Central memory CD8-positive, alpha-beta T cell (primary cell): ENCODE results near the gene SVEP1.
"Not testable (repeated sequence)": the region's sequence is repeated elsewhere in the genome, so short reads cannot be mapped to it uniquely, and the experiment has no call there.

ENCODE experiments used
- ATAC-seq: fragments of 150-1000 bp; cut with Tn5 transposase; replicated peaks from 2 replicates; pipeline ENCODE4 v1.10.0; 2022; ENCODE audit warnings: mild to moderate bottlenecking, moderate FRiP score, moderate number of reproducible peaks; ENCODE audit not compliant: poor library complexity, severe bottlenecking; ENCODE audit errors: extremely low read depth
- DNase-seq, 2 donors: peaks; one replicate each; pipeline ENCODE4 v3.0.0; 2021; ENCODE audit warnings: low spot score in 2 of 2
- H3K27ac Mint-ChIP-seq: one replicate; pipeline ENCODE4 v1.8.0; 2022; ENCODE audit warnings: low read depth, mild to moderate bottlenecking, moderate library complexity, mixed read lengths
- H3K27me3 Mint-ChIP-seq: one replicate; pipeline ENCODE4 v1.8.0; 2022; ENCODE audit warnings: mixed read lengths
- H3K36me3 Mint-ChIP-seq: one replicate; pipeline ENCODE4 v1.8.0; 2022; ENCODE audit warnings: mild to moderate bottlenecking, moderate library complexity, mixed read lengths; ENCODE audit not compliant: insufficient read depth
- H3K4me1 Mint-ChIP-seq: one replicate; pipeline ENCODE4 v1.8.0; 2022; ENCODE audit warnings: mixed read lengths
- H3K4me3 Mint-ChIP-seq: one replicate; pipeline ENCODE4 v1.8.0; 2022; ENCODE audit warnings: mild to moderate bottlenecking, moderate library complexity, mixed read lengths
- H3K9me3 Mint-ChIP-seq: one replicate; pipeline ENCODE4 v1.8.0; 2022; ENCODE audit warnings: mixed read lengths

SVEP1 gene

DNA sequence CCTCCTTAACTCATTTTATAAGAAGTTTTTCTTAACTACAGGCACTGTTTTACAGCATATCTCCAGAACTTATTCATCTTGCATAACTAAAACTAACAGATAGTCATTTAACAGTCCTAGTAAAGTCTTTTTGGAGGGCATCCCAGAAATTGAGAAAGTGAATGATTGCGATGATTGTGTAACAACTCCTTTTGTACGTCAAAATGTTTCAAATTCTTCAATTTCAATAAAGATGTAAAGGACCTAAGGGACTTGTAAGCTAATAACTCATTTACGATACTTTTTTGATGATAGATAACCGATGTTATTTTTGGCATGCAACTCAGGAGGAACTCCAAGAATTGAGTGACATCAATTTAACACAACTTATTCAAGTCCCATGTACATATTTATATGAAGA lies 42.7 kb downstream of the SVEP1 start:
- Mint-ChIP-seq H3K27me3 (no peaks in the 10 kb centered on the region), H3K36me3 (no peaks in the 10 kb centered on the region), H3K4me1 (no peaks in the 10 kb centered on the region), H3K27ac (no peak overlapping the region), H3K9me3 (peaks cover 17% of the 10 kb centered on the region), H3K4me3 (no peak overlapping the region)
- DNase-seq: no peak
- ATAC-seq: no peak

DNA sequence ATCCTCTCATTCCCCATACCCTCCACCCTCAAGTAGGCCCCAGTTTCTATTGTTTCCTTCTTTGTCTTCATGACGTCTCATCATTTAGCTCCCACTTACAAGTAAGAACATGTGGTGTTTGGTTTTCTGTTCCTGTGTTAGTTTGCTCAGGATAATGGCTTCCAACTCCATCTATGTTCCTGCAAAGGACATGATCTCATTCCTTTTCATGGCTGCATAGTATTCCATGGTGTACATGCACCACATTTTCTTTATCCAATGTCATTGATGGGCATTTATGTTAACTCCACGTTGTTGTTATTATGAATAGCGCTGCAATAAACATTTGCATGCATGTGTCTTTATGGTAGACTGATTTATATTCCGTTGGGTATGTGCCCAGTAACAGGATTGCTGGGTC lies 45.4 kb downstream of the SVEP1 start:
- H3K4me1 Mint-ChIP-seq, DNase-seq, H3K27me3 Mint-ChIP-seq, H3K36me3 Mint-ChIP-seq, H3K4me3 Mint-ChIP-seq, H3K27ac Mint-ChIP-seq, ATAC-seq: not testable (repeated sequence)
- H3K9me3 Mint-ChIP-seq: peaks cover 21% of the 10 kb centered on the region

GRCh38 chr9:110532908-110533665 lies 46.5 kb downstream of the SVEP1 start:
- Mint-ChIP-seq H3K4me3 (no peak overlapping the region), H3K27ac (no peak overlapping the region), H3K4me1 (no peaks in the 10 kb centered on the region), H3K27me3 (no peaks in the 10 kb centered on the region), H3K9me3 (peaks cover 23% of the 10 kb centered on the region), H3K36me3 (peaks cover 1% of the 10 kb centered on the region)
- DNase-seq: no peak
- no peak for ATAC-seq

DNA sequence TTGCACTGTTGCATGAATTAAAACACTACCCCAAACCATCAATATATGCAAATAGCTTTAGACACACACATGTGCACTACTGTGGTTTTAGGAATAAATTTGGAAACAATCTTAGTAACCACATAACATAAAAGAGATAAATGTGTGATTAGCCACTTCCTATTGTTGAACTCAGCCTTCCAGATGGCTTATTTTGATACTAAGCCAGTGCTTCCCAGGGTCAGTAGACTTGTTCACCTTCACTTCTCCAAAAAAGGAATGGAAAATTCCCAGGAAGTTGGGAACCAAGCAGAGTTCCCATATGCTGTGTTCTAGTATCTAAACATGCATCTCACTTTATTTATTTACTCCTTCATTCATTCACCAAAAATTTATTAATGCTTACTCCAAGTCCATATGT lies 47.8 kb downstream of the SVEP1 start:
- H3K4me3 Mint-ChIP-seq: no peak overlapping the region
- no peak for ATAC-seq
- no peaks in the 10 kb centered on the region for H3K4me1 Mint-ChIP-seq
- H3K9me3 Mint-ChIP-seq: peaks cover 23% of the 10 kb centered on the region
- H3K36me3 Mint-ChIP-seq: peaks cover 1% of the 10 kb centered on the region
- DNase-seq: no peak
- no peak overlapping the region for H3K27ac Mint-ChIP-seq
- H3K27me3 Mint-ChIP-seq: no peaks in the 10 kb centered on the region

DNA sequence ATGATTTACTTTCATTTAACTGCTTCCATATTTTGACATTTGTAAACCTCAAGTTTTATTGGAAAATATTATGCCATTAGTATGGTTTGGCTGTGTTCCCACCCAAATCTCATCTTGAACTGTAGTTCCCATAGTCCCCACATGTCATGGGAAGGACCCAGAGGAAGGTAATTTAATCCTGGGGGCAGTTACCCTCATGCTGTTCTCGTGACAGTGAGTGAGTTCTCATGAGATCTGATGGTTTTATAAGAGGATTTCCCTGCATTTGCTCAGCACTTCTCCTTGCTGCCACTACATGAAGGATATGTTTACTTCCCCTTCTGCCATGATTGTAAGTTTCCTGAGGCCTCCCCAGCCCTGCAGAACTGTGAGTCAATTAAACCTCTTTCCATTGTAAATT lies 48.3 kb downstream of the SVEP1 start:
- not testable (repeated sequence) for H3K4me3 Mint-ChIP-seq, ATAC-seq, H3K27ac Mint-ChIP-seq, DNase-seq, H3K4me1 Mint-ChIP-seq, H3K36me3 Mint-ChIP-seq, H3K27me3 Mint-ChIP-seq
- peaks cover 23% of the 10 kb centered on the region for H3K9me3 Mint-ChIP-seq

DNA sequence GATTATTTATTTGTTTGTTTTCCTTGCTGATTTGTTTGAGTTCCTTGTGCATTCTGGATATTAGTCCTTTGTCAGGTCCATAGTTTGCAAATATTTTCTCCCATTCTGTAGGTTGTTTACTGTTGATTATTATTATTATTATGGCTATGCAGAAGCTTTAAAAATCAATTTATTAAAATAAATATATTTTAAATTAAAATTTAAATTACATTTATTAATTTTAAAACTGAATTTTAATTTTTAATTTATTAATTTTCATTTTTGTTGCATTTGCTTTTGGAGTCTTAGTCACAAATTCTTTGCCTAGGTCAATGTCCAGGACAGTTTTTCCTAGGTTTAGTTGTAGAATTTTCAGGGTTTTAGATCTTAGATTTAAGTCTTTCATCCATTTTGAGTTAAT lies 50.9 kb downstream of the SVEP1 start:
- no peak for DNase-seq
- no peak overlapping the region for H3K27ac Mint-ChIP-seq
- peaks cover 1% of the 10 kb centered on the region for H3K36me3 Mint-ChIP-seq
- no peaks in the 10 kb centered on the region for H3K4me1 Mint-ChIP-seq
- no peak overlapping the region for H3K4me3 Mint-ChIP-seq
- peaks cover 8% of the 10 kb centered on the region for H3K9me3 Mint-ChIP-seq
- no peaks in the 10 kb centered on the region for H3K27me3 Mint-ChIP-seq
- no peak for ATAC-seq

- no peaks in the 10 kb centered on the region for H3K4me1 Mint-ChIP-seq
- peaks cover under 1% of the 10 kb centered on the region for H3K36me3 Mint-ChIP-seq
- no peak overlapping the region for H3K27ac Mint-ChIP-seq
- H3K27me3 Mint-ChIP-seq: no peaks in the 10 kb centered on the region
- H3K9me3 Mint-ChIP-seq: peaks cover 20% of the 10 kb centered on the region
- DNase-seq (no peak), ATAC-seq (no peak)
- no peak overlapping the region for H3K4me3 Mint-ChIP-seq
Measured at GRCh38 chr9:110526426-110526825, 53.1 kb downstream of the SVEP1 start.

DNA sequence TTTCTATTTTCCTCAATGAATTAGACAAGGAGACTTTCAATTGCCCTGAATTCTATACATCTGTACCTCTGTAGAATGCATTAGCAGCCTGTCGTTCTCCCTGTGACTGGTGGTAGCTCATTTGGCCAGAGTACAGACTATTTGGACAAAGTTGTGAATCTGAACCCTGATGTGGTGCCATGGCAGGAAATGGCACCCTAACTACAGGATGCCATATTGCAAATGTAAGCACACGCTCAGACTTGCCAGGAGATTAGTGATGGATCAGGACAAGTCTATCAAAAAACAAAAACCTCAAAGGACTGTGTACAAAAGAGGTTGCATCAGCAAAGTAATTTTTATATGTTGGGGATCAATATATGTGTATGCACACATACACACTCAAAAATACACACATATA lies 58.3 kb downstream of the SVEP1 start:
- no peak overlapping the region for H3K27ac Mint-ChIP-seq
- peaks cover 26% of the 10 kb centered on the region for H3K9me3 Mint-ChIP-seq
- no peaks in the 10 kb centered on the region for H3K27me3 Mint-ChIP-seq
- no peaks in the 10 kb centered on the region for H3K4me1 Mint-ChIP-seq
- no peak overlapping the region for H3K4me3 Mint-ChIP-seq
- no peak for ATAC-seq
- no peak for DNase-seq
- H3K36me3 Mint-ChIP-seq: no peaks in the 10 kb centered on the region

GRCh38 chr9:110520120-110520701 lies 59.3 kb downstream of the SVEP1 start:
- Mint-ChIP-seq H3K4me1 (no peaks in the 10 kb centered on the region), H3K27ac (no peak overlapping the region), H3K9me3 (peaks cover 26% of the 10 kb centered on the region), H3K4me3 (no peak overlapping the region), H3K36me3 (no peaks in the 10 kb centered on the region), H3K27me3 (no peaks in the 10 kb centered on the region)
- no peak for DNase-seq
- ATAC-seq: no peak

GRCh38 chr9:110517483-110517882 lies 62.1 kb downstream of the SVEP1 start:
- no peaks in the 10 kb centered on the region for H3K27me3 Mint-ChIP-seq
- H3K4me3 Mint-ChIP-seq: no peak overlapping the region
- ATAC-seq (no peak), DNase-seq (no peak)
- H3K9me3 Mint-ChIP-seq: peaks cover 12% of the 10 kb centered on the region
- H3K4me1 Mint-ChIP-seq: no peaks in the 10 kb centered on the region
- no peaks in the 10 kb centered on the region for H3K36me3 Mint-ChIP-seq
- no peak overlapping the region for H3K27ac Mint-ChIP-seq

DNA sequence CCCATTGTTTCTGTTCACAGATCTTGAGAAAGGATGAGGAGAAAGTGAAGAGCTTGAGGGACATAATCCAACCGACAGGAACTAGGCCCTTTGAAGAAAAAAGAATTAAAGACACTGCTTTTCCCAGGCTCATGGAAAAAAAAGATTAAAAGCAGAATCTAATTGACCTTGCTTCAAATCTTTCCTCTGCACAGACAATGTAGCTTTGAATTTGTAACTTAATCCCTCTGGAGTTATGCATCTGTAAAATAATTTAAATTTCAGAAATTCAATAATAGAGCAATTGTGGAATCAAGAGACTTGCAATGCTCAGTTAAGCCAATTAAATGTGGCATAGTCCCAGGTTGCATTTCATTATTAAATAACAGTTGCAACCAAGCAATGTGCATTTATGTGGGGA lies 64.6 kb downstream of the SVEP1 start:
- no peaks in the 10 kb centered on the region for H3K27me3 Mint-ChIP-seq
- peaks cover 12% of the 10 kb centered on the region for H3K9me3 Mint-ChIP-seq
- no peak overlapping the region for H3K27ac Mint-ChIP-seq
- DNase-seq: no peak
- no peak overlapping the region for H3K4me3 Mint-ChIP-seq
- no peak for ATAC-seq
- H3K36me3 Mint-ChIP-seq: no peaks in the 10 kb centered on the region
- no peaks in the 10 kb centered on the region for H3K4me1 Mint-ChIP-seq

GRCh38 chr9:110512817-110513216 lies 66.7 kb downstream of the SVEP1 start:
- Mint-ChIP-seq H3K4me3 (no peak overlapping the region), H3K4me1 (no peaks in the 10 kb centered on the region)
- no peak for ATAC-seq

GRCh38 chr9:110509792-110510191 lies 69.7 kb downstream of the SVEP1 start:
- ATAC-seq: no peak
- Mint-ChIP-seq H3K4me3 (no peak overlapping the region), H3K36me3 (no peaks in the 10 kb centered on the region), H3K4me1 (no peaks in the 10 kb centered on the region), H3K9me3 (peaks cover 7% of the 10 kb centered on the region), H3K27ac (no peak overlapping the region), H3K27me3 (no peaks in the 10 kb centered on the region)
- no peak for DNase-seq

More at GRCh38 chr9:110512817-110513216, 66.7 kb downstream of the SVEP1 start:
- Mint-ChIP-seq H3K27ac (no peak overlapping the region), H3K9me3 (no peaks in the 10 kb centered on the region), H3K27me3 (no peaks in the 10 kb centered on the region), H3K36me3 (no peaks in the 10 kb centered on the region)
- DNase-seq: no peak
